AML-193 (cell line): ENCODE data around the gene SPHK2.
"Not testable (repeated sequence)": the region's sequence is repeated elsewhere in the genome, so short reads cannot be mapped to it uniquely, and the experiment has no call there.

Experiments used
- DNase-seq, 2 experiments: peaks; one replicate each; lab custom pipeline; 2025; lab: John Stamatoyannopoulos, UW

The SPHK2 gene

DNA sequence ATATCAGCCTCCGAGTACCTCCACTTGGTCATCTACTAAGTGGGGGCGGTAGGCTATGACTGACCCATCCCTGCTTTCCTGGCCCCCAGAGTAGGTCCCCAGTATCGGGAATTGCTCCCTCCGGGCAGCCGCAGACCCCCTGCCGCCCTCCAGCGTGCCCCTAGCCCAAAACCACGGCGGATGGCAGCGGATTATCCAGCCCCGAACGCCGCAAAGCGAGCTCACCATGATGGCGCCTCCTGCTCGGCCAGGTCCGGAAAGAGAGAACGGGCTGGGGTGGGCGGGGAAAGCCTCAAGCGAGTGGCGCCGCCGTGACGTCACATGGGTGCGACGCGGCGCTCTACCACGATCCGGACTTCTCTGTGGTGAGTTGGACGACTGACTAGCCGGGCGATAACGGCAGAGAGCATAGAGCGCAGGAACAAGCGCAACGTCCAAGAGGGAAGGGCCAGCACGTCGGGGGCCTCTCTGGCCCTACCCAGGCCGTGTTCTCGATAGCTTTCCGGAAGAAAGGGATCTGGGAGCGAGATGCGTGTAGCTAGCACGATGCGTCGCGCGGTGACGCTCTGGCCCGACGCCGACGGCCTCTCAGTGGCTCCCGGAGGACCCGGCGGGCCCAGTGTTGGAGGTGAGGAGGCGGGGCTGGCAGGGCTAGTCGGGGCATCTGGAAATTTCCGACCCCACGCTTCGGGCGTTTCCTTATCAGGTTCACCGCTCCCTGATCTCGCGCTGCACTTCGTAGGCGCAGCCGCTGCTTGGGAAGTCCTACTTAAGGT is at the start of gene SPHK2, which contains the start of gene RPL18:
TSS of gene SPHK2 (plus strand) at position 591 of the 776 bp plus-strand sequence. CDS start 1,009 bp downstream, outside the sequence.
TSS of gene RPL18 (minus strand) at position 263 of the 776 bp plus-strand sequence. CDS start at position 228, 35 bp downstream.
- DNase-seq, result peak; percentile 98 to 99

GRCh38 chr19:48569814-48570213 is 49.5 kb upstream of the SPHK2 start:
- no peak for DNase-seq

DNA sequence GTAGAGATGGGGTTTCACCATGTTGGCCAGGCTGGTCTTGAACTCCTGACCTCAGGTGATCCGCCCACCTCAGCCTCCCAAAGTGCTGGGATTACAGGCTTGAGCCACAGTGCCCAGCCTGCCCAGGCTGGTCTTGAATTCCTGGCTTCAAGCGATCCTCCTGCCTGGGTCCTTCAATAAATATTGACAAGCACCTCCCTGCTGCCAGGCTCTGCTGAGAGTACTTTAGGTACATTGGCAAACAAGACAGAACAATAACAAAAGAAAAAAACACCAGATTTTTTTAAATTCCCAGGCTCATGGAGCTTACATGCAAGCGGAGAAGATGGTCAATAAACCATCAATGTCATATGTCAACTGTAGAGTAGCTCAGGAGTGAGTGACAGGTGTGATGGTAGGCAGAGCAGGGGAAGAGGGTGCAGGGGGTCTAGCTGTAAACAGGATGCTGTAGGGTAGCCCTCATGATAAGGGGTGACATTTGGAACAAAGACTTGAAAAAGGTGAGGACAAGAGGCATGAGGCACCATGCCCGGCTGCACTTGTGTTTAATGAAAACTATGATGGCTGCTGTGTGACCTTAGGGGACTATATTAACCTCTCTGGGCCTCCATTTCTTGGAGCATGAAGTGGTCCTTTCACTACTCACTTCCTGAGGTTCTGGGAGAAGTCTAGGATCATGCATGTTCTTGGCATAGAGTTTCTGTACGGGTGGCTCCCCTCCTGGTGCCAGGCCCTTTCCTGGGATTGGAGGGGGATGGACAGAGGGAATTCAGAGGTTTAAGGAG is 47.7 kb upstream of the SPHK2 start:
- DNase-seq, result no peak

GRCh38 chr19:48573163-48573505 is 46.2 kb upstream of the SPHK2 start:
- no peak for DNase-seq

GRCh38 chr19:48575931-48576622 is 43.2 kb upstream of the SPHK2 start:
- DNase-seq, result no peak

DNA sequence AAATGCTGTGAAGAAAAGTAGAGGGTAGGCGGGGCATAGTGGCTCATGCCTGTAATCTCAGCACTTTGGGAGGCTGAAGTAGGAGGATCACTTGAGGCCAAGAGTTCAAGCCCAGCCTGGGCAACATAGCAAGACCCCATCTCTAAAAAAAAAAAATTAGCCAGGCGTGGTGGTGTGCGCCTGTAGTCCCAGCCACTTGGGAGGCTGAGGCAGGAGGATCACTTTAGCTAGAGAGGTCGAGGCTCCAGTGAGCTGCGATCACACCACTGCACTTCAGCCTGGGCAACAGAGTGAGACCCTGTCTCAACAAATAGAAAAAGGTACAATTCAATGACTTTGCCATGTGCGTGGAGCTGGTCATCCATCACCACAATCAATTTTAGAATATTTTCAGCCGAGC is 41.4 kb upstream of the SPHK2 start:
- not testable (repeated sequence) for DNase-seq

DNA sequence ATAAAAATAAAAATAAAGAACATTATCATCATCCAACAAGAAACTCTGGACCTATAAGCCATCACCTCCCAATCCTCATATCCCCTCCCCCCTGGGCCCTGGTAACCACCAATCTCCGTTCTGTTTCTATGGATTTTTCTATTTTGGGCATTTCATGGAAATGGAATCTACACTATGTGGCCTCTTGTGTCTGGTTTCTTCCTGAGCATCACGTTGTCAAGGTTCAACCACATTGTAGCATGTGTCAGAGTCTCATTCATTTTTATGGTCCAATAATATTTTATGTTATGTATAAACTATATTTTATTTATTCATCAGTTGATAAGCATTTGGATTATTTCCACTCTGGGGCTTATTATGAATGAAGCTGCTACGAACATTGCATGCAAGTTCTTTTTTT is 40.4 kb upstream of the SPHK2 start:
- no peak for DNase-seq

GRCh38 chr19:48582168-48582567 is 37.1 kb upstream of the SPHK2 start:
- no peak for DNase-seq

GRCh38 chr19:48587387-48587786 is 31.9 kb upstream of the SPHK2 start:
- no peak for DNase-seq

GRCh38 chr19:48588670-48589401 is 30.5 kb upstream of the SPHK2 start:
- DNase-seq, result peak; percentile 77 to 78

- DNase-seq, result no peak
These were observed 28.3 kb upstream of the SPHK2 start for GRCh38 chr19:48591021-48591420.

DNA sequence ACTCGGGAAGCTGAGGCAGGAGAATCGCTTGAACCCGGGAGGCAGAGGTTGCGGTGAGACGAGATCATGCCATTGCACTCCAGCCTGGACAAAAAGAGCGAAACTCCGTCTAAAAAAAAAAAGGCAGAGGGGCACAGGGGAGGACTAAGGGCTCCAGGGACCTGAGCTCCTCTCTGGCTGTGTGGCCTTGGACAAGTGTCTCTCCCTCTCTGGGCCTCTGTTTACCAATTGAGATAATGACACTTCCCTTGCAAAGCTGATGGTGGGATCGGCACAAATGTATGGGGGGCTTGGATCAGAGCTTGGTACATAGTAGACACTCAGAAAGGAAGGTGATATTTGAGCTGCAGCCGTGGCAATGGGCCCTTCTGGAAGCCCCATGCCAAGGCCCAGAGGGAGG is 24.1 kb upstream of the SPHK2 start:
- no peak for DNase-seq

DNA sequence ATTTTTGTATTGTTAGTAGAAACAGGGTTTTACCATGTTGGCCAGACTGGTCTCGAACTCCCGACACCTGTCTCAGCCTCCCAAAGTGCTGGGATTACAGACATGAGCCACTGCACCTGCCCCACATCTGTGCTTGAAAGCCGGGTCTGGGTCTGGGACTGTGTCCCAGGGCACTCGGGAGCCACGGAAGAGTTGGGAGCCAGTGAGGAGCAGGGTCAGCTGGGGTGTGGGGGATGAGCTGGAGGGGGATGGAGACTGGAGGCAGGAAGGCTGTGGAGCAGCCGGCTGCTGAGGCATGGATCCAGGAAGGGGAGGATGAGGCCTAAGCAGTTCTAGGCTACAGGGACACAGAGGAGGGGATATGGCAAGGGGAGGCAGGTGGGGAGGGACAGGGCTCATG is 23.5 kb upstream of the SPHK2 start:
- no peak for DNase-seq

- DNase-seq, result no peak
These were observed 23.1 kb upstream of the SPHK2 start for GRCh38 chr19:48596237-48596636.

DNA sequence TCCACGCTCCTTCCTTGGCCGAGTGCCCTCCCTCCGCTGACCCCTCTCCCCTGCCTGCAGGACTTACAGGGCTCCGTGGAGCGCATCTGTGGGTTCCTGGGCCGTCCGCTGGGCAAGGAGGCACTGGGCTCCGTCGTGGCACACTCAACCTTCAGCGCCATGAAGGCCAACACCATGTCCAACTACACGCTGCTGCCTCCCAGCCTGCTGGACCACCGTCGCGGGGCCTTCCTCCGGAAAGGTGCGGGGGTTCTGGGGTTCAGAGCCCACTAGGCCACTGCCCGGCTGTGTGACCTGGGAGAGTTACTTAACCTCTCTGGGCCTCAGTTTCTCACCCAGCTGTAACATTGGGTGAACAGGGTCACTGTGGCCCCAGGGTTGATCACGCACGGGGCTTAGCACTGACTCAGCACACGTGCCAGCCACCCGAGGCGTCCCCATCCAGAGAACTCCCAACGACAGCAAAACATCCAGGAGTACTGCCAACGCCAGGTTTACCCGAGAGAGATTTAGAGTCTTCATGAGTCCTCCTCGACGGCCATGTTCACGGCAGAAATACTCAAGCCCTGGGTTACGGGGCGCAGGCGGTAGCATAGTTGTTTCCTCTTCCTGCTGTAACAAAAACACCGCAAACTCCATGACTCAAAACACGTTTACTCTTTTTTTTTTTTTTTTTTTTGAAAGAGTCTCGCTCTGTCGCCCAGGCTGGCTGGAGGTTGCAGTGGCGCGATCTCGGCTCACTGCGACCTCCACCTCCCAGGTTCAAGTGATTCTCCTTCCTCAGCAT is 22.4 kb upstream of the SPHK2 start:
- DNase-seq, result no peak

- DNase-seq, result no peak
These were observed 20.2 kb upstream of the SPHK2 start for GRCh38 chr19:48598996-48599700.

DNA sequence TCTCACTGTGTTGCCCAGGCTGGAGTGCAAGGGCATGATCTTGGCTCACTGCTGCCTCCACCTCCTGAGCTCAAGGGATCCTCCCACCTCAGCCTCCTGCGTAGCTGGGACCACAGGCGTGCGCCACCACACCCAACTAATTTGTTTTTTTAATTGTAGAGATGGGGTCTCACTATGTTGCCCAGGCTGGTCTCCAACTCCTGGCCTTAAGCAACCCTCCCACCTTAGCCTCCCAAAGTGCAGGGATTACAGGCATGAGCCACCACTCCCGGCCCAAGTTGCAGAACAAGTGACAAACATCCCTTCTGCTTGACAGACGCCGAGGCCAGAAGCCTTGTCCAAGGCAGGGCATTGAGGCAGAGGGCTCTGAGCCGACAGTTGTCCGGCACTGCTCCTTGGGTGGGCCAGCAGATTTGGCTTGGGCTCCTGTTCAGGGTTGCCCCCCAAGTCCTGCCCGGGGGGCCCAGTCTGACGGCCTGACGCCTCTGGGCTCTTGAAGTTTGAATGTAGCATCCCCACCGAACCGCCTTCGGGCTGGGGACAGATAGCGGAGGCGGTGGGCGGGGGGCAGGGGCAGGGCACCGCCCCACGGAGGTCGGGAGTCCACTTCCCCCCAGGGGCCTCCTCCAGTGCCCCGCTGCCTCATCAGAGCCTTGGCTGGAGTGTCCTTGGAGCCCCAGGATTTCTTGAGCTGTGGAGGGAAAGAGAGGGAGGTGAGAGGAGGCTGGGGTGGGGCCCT is 18.5 kb upstream of the SPHK2 start:
- DNase-seq, result no peak

DNA sequence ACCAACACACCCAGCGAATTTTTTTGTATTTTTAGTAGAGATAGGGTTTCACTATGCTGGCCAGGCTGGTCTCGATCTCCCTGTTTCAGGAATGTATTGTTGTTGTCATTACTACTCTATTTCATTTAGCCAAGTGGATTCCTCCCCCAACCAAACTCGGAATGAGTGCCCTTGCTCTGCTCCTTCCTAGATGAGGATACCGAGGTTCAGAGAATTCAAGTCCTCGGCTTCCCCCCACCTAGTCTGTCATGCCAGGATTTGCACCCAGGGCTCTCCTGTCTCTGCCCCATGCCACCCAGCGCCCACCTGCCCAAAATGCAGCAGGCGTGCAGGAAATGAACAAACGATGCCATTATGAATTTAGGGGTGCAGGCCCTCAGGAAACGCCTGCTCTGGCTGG is 16.3 kb upstream of the SPHK2 start:
- no peak for DNase-seq

DNA sequence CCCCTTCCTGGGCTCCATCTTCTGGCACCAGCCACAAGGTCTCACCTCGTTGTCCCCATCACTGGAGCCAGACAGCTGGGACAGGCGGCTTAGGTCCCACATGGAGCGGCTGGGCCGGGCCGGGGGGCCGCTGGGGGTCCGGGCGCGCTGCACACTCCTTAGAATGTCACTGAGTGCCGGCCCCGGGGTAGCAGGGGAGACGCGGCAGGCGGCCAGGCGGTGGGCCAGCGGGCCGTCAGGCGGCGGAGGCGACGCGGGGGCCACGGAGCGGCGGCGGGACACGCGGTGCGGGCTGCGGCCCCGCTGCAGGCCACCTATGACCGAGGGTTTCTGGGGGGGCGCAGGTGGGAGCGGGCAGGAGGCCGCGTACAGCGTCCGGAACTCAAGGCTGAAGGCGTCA is 15.9 kb upstream of the SPHK2 start:
- no peak for DNase-seq

DNA sequence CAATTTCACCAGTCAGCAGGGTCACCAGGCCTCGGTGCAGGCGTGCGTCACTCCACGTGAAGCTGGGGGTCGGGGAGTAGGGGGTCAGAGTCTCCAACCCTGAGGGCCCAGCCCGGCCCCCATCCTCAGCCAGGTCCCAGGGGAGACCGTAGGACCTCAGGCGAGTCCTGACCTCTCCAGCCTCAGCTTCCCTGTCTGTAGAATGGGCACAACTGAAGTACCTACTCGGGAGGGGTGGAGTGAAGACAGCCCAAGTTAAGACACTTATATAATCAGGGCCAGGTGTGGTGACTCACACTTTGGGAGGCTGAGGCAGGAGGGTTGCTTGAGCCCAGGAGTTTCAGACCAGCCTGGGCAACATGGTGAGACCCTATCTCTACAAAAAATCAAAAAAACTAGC is 15.5 kb upstream of the SPHK2 start:
- DNase-seq, result no peak
